Small intestine (tissue), 7 donors: ENCODE results near the gene MBTPS1. TPM values are rescaled to one million over a fixed set of nuclear protein-coding genes. Genes with fewer than 3 reads are reported as not detected.

Experiments used
- DNase-seq, 2 donors: peaks; one replicate each; pipeline versions ENCODE4 v3.0.0 to v3.0.0-alpha.2; 2013
- FAIRE-seq: peaks from 2 replicates; lab custom pipeline; 2012; peaks lifted over from hg19 to GRCh38; lab: Jason Lieb, UNC
- H3K27ac ChIP-seq, 3 donors: one replicate each; pipeline ENCODE4 v1.5.1; 2013; ENCODE audit warnings: low read length in 2 of 3, mild to moderate bottlenecking in 2 of 3, control low read depth in 1 of 3, inconsistent platforms in 1 of 3, low read depth in 1 of 3, moderate library complexity in 1 of 3
- H3K27me3 ChIP-seq, 3 donors: one replicate each; pipeline ENCODE4 v1.6.1; 2013; ENCODE audit warnings: low read length in 3 of 3, inconsistent platforms in 1 of 3; ENCODE audit not compliant: control insufficient read depth in 3 of 3, insufficient read depth in 3 of 3
- H3K36me3 ChIP-seq, 3 donors: one replicate each; pipeline ENCODE4 v1.6.1; 2013; ENCODE audit warnings: low read length in 3 of 3, inconsistent platforms in 1 of 3, low read depth in 1 of 3, mild to moderate bottlenecking in 1 of 3, moderate library complexity in 1 of 3; ENCODE audit not compliant: control insufficient read depth in 3 of 3, insufficient read depth in 2 of 3
- H3K4me1 ChIP-seq, 3 donors: one replicate each; pipeline ENCODE4 v1.6.1; 2013; ENCODE audit warnings: low read length in 2 of 3, inconsistent platforms in 1 of 3, low read depth in 1 of 3, mild to moderate bottlenecking in 1 of 3, moderate library complexity in 1 of 3; ENCODE audit not compliant: control insufficient read depth in 3 of 3, insufficient read depth in 2 of 3
- H3K4me3 ChIP-seq, 3 donors: one replicate each; pipeline ENCODE4 v1.5.1; 2013; ENCODE audit warnings: low read length in 3 of 3, control low read depth in 1 of 3, inconsistent platforms in 1 of 3, low read depth in 1 of 3, mild to moderate bottlenecking in 1 of 3, moderate library complexity in 1 of 3
- H3K9me3 ChIP-seq, 2 donors: one replicate each; pipeline ENCODE4 v1.6.1; 2013; ENCODE audit warnings: low read depth in 1 of 2, low read length in 1 of 2; ENCODE audit not compliant: control insufficient read depth in 2 of 2, insufficient read depth in 1 of 2
- WGBS, 3 donors: extraction: QIAGEN DNeasy Blood & Tissue Kit; methylation state at CpG; one replicate each; pipeline ENCODE4 v1.1.7; 2013; 5-methylcytosine and 5-hydroxymethylcytosine counted together
- polyA plus RNA-seq, 4 donors: library from polyadenylated mRNA; stranded (reverse) in 3 of 4; unstranded in 1 of 4; fragments of 200-250 nt in 3 of 4; fragments of 120-200 nt in 1 of 4; gene quantifications; one replicate each; pipeline versions ENCODE4 v1.2.1 to v1.2.3, GENCODE V29; 2013
- donor health status: healthy with polysubstance abuse.
- donor health status: control.
- donor health status: control.
- donor health status: Bipolar disorder and iron deficiency.
- donor health status: healthy.

The MBTPS1 gene
- polyA plus RNA-seq, 4 donors = 24.0 to 69.0 (median 35.7) TPM

GRCh38 chr16:84054271-84054670, 62.5 kb downstream of the MBTPS1 start:
- no peaks in the 10 kb centered on the region for H3K27me3 ChIP-seq
- no peaks in the 10 kb centered on the region for H3K4me1 ChIP-seq
- FAIRE-seq (no peak), DNase-seq (no peak)
- WGBS, 3 donors = 96 to 98% (median 97%) methylated on average over 16 of the region's 16 CpGs
- H3K4me3 ChIP-seq = no peak overlapping the region
- H3K36me3 ChIP-seq = peaks cover 15 to 75% (median 25%) of the 10 kb centered on the region in 3 donors
- no peak overlapping the region for H3K27ac ChIP-seq
- H3K9me3 ChIP-seq = no peaks in the 10 kb centered on the region

GRCh38 chr16:84053237-84053636, 63.5 kb downstream of the MBTPS1 start:
- DNase-seq = no peak
- H3K27ac ChIP-seq = no peak overlapping the region
- WGBS, 3 donors = 95 to 96% (median 95%) methylated on average over 13 of the region's 13 CpGs
- no peaks in the 10 kb centered on the region for H3K9me3 ChIP-seq
- peaks cover 12 to 71% (median 22%) of the 10 kb centered on the region in 3 donors for H3K36me3 ChIP-seq
- no peak overlapping the region for H3K4me3 ChIP-seq
- H3K4me1 ChIP-seq = no peaks in the 10 kb centered on the region
- FAIRE-seq = no peak
- H3K27me3 ChIP-seq = no peaks in the 10 kb centered on the region

GRCh38 chr16:84052071-84052622, 64.6 kb downstream of the MBTPS1 start:
- Histone ChIP-seq H3K27ac (no peak overlapping the region), H3K4me3 (no peak overlapping the region), H3K36me3 (peaks cover 9 to 69% (median 20%) of the 10 kb centered on the region in 3 donors), H3K27me3 (no peaks in the 10 kb centered on the region), H3K9me3 (no peaks in the 10 kb centered on the region), H3K4me1 (no peaks in the 10 kb centered on the region)
- no peak for FAIRE-seq
- WGBS, 3 donors = 92 to 95% (median 94%) methylated on average over 27 of the region's 27 CpGs
- DNase-seq = no peak

GRCh38 chr16:84050316-84050715, 66.4 kb downstream of the MBTPS1 start:
- no peak for FAIRE-seq
- no peaks in the 10 kb centered on the region for H3K4me1 ChIP-seq

GRCh38 chr16:84049403-84050060, 67.2 kb downstream of the MBTPS1 start:
- Histone ChIP-seq H3K27ac (no peak overlapping the region), H3K4me3 (no peak overlapping the region), H3K36me3 (peaks cover 2 to 44% (median 11%) of the 10 kb centered on the region in 3 donors), H3K9me3 (no peaks in the 10 kb centered on the region), H3K4me1 (no peaks in the 10 kb centered on the region), H3K27me3 (peaks cover 0 to 7% (median 0%) of the 10 kb centered on the region in 3 donors)
- FAIRE-seq = no peak
- no peak for DNase-seq
- 86 to 94% (median 93%) methylated on average over 13 of the region's 13 CpGs for WGBS, 3 donors

More at GRCh38 chr16:84050316-84050715, 66.4 kb downstream of the MBTPS1 start:
- no peaks in the 10 kb centered on the region for H3K9me3 ChIP-seq
- H3K4me3 ChIP-seq = no peak overlapping the region
- no peak for DNase-seq
- no peaks in the 10 kb centered on the region for H3K27me3 ChIP-seq
- 81 to 92% (median 81%) methylated on average over 9 of the region's 9 CpGs for WGBS, 3 donors
- no peak overlapping the region for H3K27ac ChIP-seq
- H3K36me3 ChIP-seq = peaks cover 8 to 51% (median 18%) of the 10 kb centered on the region in 3 donors

- H3K4me3 ChIP-seq = no peak overlapping the region
- DNase-seq (no peak), FAIRE-seq (no peak)
- peaks cover 0 to 37% (median 6%) of the 10 kb centered on the region in 3 donors for H3K36me3 ChIP-seq
- no peaks in the 10 kb centered on the region for H3K9me3 ChIP-seq
- H3K27ac ChIP-seq = no peak overlapping the region
- no peaks in the 10 kb centered on the region for H3K4me1 ChIP-seq
- H3K27me3 ChIP-seq = peaks cover 0 to 14% (median 0%) of the 10 kb centered on the region in 3 donors
- 92 to 94% (median 93%) methylated on average over 13 of the region's 13 CpGs for WGBS, 3 donors
These were observed 67.9 kb downstream of the MBTPS1 start for GRCh38 chr16:84048871-84049270.

GRCh38 chr16:84048270-84048669, 68.5 kb downstream of the MBTPS1 start:
- H3K4me1 ChIP-seq = no peaks in the 10 kb centered on the region
- peaks cover 0 to 19% (median 0%) of the 10 kb centered on the region in 3 donors for H3K27me3 ChIP-seq
- no peak overlapping the region for H3K4me3 ChIP-seq
- H3K36me3 ChIP-seq = peaks cover 0 to 36% (median 4%) of the 10 kb centered on the region in 3 donors
- FAIRE-seq = no peak
- WGBS, 3 donors = 48 to 73% (median 56%) methylated on average over 7 of the region's 7 CpGs
- H3K27ac ChIP-seq = no peak overlapping the region
- peak; percentile 11 to 19 for DNase-seq
- H3K9me3 ChIP-seq = no peaks in the 10 kb centered on the region

GRCh38 chr16:84047626-84048025, 69.1 kb downstream of the MBTPS1 start:
- WGBS, 3 donors = 86 to 94% (median 88%) methylated on average over 6 of the region's 6 CpGs

More at GRCh38 chr16:84047626-84048025, 69.1 kb downstream of the MBTPS1 start:
- Histone ChIP-seq H3K36me3 (peaks cover 0 to 30% (median 2%) of the 10 kb centered on the region in 3 donors), H3K4me3 (no peak overlapping the region), H3K27ac (no peak overlapping the region), H3K9me3 (no peaks in the 10 kb centered on the region), H3K4me1 (no peaks in the 10 kb centered on the region), H3K27me3 (peaks cover 0 to 24% (median 0%) of the 10 kb centered on the region in 3 donors)
- DNase-seq = no peak
- no peak for FAIRE-seq
